ENCODE data around the gene FAM174B.

FAM174B gene

GRCh38 chr15:92638709-92639365, 16.7 kb downstream of the FAM174B start:
- no peak for DNase-seq (ENCODE audit: low spot score)

DNA sequence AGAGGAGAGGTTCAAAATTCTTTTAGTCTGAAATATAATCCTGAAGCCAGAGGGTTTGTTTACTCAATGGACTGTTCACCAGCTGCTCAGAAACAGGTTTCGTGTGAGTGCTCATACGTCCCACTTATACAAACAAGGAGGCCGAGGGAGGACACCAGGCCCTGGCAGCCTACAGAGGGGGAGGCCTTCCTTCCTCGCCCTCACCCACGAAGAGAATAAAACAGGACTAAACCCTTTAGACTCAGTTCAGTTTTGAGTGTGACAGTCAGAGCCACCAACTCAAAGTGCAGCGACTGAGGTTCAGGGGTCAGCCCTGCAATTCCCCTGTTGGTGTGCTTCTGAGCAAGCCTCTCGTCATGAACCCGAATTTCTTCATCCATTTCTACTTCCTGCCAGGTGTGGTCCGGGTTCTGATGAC, 17.3 kb downstream of the FAM174B start:
- no peak for DNase-seq (ENCODE audit: low spot score)

- no peak for DNase-seq (ENCODE audit: low spot score)
These were observed 17.9 kb downstream of the FAM174B start for GRCh38 chr15:92637626-92638025.

DNA sequence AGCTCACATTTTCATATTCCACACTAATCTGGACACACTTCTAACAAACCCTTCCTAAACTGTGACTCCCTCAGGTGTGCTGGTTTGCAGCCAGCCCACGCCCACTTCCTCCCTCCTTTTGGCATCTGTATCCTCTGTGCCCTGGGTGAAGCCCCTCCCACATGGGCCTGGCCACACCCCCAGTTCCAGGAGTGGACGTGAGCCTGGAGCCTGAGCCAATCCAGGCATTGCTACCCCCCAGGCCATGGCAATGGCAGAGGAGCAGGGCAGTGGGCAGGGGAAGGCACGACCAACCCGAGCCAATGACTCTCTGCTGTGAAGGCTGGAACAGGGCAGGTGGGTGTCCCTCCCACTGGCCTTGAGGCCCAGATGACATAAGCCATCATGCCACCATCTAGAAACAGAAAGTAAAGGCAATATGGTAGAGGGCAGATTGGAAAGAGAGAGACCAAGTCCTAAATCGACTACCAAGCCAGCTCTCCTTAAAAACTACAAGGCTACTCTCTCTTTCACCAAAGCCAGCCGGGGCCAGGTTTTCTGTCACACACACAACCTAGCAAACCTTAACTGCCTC, 18.6 kb downstream of the FAM174B start:
- DNase-seq (ENCODE audit: low spot score): peak; percentile 54

- DNase-seq (ENCODE audit: low spot score): no peak
These were observed 19.1 kb downstream of the FAM174B start for GRCh38 chr15:92636401-92636907.

GRCh38 chr15:92634671-92635201, 20.8 kb downstream of the FAM174B start:
- DNase-seq (ENCODE audit: low spot score): no peak

DNA sequence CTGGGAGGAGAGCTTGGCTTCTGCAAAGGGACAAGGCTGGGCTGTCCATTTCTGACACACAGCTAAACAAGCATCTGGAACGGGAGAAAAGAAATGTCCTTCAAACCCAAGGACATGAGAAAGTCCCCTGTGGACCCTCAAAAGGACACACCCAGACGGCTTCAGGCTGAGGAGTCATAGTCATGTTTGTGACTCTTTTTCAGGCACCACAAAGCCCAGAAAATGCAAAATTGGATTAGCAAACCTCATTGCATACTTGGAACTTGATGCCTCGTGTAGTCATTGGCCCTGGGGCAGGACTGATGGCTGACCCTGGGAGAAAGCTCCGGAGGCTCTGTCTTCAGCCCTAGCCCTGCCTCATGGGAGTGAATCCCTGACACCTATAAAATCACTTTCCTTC, 21.5 kb downstream of the FAM174B start:
- DNase-seq (ENCODE audit: low spot score): no peak

- no peak for DNase-seq (ENCODE audit: low spot score)
These were observed 22.2 kb downstream of the FAM174B start for GRCh38 chr15:92633418-92633817.

DNA sequence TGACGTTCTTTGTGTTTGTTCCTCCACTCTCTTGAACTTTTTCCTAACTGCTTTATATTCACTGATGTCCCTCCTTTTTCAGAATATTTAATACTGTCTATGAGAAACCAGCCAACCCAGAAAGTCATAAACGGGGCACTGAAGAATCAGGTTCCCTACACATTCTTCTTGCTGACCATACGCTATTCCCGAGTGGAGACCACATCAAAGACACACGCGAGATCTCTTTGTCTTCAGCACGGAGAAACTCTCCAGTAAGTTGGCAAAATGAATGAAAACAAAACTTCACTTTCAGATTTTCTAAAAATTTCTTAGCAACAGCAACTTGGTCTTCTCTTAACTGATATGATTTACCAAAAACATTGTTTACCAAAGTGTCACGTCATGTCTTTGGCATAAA, 22.6 kb downstream of the FAM174B start:
- no peak for DNase-seq (ENCODE audit: low spot score)

DNA sequence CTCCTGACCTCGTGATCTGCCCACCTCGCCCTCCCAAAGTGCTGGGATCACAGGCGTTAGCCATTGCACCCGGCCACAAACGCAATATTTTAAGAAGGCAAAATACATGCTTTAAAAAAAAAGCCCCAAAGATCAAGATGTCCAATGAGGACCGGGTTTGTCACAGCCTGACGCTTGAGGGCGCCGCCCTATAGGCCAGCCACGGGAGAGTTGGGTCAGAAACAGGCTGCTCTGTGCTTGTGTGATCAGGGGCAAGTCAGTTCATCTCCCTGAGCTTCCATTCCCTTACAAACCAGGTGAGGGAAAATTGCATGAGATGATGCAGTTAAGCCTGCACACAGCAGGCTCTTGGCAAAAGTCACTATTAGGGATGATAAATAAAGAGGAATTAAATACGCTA, 23.9 kb downstream of the FAM174B start:
- no peak for DNase-seq (ENCODE audit: low spot score)

DNA sequence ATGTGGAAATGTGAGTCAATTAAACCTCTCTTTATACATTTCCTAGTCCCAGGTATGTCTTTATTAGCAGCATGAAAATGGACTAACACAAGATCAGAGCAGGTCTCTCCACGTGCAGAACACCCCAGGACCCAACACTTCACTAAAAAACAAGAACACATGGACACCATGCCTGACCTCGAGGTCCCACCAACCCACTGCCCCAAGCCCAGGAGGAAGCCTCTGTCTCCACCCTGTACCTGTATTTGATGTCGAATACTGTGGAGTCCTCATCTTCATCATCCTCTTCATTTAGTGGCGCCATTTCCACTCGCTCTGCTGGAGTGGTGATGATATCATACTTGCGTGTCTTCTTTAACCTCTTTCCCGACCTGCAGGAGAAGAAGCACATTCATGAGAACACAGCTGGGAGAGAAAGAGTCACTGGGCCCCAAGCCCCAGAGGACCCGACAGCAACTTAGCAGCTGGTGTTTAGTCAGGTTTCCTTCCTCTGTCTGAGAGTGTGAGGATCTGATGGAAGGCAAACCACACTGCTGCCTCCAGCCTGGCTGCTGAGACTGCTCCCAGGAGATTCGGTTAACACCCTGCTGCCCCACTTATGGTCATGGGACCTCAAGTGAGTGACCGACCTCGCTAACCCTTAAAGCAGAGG, 25.5 kb downstream of the FAM174B start:
- DNase-seq (ENCODE audit: low spot score): no peak

DNA sequence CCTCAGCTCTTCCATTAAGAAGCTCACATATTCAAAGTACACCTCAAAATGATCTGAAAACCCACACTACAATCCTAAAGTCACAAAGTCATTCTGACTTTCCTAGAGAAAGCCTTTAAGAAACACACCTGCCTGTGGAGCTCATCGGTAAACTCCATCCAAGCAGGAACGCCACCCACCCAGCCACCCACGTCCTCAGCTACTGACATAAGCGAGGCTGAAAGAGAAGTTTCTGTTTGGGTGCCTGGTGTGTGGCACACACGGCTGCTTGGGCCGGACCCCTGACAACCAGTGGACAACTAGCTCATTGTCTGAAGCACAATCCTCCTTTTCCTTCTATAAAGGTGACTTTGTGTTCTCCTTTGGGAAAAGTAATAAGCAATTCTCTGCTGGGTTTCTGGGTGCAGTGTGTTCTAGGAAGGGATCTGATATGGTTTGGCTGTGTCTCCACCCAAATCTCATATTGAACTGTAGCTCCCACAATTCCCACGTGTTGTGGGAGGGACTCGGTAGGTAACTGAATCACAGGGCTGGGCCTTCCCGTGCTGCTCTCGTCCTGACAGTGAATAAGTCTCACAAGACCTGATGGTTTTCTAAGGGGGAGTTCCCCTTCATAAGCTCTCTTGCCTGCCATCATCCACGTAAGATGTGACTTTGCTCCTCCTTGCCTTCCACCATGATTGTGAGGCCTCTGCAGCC, 26.1 kb downstream of the FAM174B start:
- DNase-seq (ENCODE audit: low spot score): no peak

GRCh38 chr15:92627014-92627413, 28.6 kb downstream of the FAM174B start:
- DNase-seq (ENCODE audit: low spot score): no peak

DNA sequence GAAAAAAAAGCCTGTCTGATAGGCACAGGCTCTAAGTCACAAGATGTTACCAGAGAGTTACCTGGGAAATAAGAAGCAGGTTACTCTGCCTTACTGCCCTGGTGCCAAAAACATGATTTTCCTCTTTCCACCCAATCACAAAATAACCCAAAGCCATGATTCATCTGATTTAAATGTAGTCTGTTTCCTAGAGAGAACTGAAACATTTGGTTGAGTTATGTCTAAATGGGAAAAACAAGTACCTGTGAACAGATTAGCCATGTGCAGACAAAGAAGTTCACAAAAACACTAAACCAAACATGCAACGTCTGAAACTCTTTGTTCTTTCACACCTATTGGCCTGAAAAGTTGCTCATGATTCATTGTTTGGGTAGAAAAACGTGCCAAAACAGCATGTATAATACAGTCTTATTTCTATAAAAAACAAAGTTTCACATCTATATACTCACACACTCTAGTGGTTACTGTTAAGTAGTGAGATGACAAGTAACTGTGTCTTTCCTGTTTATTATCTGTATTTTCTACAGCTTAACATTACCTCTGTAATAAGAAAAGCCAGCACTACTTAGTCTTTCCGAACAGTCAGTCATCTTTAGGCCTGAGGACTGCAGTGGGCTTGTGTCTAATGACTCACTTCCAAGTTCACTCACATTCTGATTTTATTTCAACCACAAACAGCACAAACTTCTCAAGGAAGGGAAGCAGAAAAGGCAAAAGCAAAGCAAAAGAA, 30.2 kb downstream of the FAM174B start:
- no peak for DNase-seq (ENCODE audit: low spot score)

DNA sequence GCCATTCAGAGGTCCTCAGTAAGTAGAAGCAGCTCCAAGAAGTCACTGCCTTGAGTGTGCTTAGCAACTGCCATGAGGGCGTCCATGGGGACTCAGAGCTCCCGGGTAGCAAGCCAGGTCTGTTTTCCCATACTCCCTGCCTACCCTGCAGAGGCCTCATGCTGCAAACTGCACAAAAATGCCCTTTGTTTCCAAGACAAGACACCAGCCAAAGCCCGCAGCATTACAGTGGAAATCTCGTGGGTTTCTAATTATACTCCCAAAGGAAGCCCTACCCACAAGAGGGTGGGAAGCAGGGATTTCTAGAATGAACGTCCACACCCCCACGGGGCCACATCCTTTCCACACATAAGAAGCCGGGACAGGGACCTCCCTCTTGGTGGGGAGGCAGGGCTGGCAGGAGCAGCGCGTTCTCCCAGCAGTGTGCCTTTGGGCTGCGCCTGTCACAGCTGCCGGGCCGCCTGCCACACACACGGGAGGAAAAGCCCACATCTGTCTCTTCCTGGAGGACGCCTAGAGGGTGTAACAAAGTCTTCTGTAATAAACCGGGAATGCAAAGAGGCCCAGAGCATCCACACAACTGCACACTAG, 31.1 kb downstream of the FAM174B start:
- DNase-seq (ENCODE audit: low spot score): peak; percentile 7

GRCh38 chr15:92623435-92623834, 32.1 kb downstream of the FAM174B start:
- DNase-seq (ENCODE audit: low spot score): peak; percentile 63

DNA sequence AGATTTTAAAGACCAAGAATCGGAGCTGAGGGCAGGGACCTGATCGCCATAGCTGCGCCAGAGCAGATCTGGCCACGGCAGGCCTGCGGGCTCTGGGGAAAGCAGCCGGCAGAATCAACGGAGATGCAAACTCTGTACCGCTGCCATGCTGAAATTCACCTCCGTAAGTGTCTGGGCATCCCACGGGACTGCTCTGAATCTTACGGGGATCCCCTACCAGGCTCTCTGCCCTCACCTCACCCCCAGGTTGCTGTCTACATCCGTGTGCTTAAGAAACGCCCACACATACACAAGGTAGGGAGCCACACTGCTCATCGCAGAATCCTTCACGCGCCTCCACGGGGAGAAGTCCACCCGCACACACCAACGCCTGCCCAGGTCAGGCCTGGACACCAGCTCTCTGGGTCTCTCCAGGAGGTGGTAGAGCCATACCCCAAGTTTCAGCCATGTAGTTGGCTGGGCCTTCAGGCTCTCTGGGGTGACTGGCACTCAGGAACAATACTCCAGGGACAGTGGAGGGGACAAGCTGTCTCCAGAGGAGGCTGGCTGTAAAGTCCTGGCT, 33.5 kb downstream of the FAM174B start:
- DNase-seq (ENCODE audit: low spot score): no peak

- no peak for DNase-seq (ENCODE audit: low spot score)
These were observed 34.6 kb downstream of the FAM174B start for GRCh38 chr15:92620991-92621390.

DNA sequence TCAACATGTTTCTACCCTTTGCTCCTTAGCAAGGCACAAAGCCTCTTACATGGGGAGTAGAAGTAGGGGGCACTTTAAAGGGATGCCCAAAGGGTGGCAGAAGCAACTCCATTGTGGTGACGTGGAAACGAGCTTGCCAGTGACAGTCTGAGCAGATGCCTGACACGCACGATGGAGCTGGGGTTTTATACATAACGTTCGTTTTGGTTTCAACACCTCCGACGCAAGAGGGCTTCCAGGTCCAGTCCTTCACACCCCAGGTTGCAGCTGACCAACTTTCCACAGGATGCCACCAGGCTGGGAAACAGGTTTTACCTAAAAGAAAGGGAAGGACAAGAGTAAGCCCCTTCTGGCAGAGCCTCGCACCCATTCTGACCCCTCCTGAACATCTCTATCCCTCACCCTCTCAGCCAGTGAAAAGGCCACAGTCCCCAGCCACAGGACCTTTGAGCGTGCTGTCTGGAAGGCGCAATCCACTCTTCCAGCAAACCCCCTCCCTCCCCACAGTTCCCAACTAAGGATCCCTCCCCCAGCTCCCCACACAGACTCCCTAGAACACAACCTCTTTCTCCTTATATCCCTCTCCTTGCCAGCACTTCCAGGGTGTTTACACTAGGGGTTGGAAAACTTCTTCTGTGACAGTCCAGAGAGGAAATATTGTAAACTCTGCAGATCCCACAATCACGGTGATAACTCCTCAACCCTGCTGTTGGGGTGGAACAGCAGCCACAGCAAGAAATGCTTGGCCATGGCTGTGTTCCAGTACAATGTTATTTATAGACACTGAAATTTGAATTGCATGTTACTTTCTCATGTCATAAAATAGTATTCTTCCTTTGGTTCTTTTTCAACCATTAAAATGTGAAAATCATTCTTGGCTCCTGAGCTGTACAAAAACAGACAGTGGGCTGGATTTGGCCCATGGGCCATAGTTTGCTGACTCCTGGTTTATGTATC, 36.2 kb downstream of the FAM174B start:
- no peak for DNase-seq (ENCODE audit: low spot score)

Data from SW480 (cell line).